Measurements from ENCODE around the gene TMEM178B.
"Not testable (repeated sequence)": the region's sequence is repeated elsewhere in the genome, so short reads cannot be mapped to it uniquely, and the experiment has no call there.

Gene TMEM178B

DNA sequence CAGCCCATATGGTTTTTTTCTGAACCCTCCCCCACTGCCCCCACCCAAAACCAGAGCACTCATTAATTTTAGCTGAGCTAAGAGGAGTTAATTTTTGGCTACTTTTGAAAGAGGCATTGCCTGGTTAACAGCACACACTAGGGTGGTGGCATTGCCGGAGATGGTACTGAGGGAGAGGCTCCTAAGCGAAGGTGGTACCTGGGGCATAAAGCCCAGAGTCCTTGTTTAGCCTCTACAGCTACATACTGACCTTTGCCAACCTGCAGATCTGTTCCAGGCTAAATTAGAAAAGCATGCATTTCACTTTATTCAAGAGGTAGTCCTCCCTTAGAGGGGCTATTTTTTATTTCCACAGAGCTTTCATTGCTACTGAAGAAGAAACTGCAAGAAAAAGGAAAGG, 304.5 kb downstream of the TMEM178B start:
- no peak for DNase-seq (ENCODE audit: low read depth in 3 of 3, low spot score in 1 of 3)

DNA sequence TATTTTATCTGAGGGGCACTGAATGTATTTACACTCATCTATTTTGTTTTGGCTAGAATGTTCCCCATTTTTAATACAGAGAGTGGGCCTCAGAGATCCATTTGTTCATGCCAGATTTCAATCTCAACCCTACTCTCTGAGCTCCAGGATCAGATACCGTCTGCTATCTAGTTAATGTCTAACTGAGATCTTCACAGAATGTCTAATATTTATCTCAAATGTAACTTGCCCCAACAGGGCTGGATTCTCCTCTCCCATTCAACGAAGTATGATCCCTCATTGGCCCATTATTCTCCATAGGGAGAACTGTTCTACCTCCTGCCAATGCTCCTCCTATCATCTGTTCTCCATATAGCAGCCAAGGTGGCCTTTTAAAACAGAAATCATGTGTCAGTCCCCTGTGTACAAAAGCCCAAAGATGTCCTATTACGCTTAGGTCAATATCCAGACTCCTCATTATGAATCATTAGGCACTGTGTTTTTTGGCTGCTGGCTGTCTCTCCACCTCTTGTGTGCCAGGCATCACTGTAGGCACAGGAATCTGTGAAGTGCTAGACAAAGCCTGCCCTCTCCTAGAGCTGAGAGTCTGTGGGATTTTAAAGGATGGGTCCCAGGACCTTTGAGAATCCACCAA, 308.0 kb downstream of the TMEM178B start:
- no peak for DNase-seq (ENCODE audit: low read depth in 3 of 3, low spot score in 1 of 3)

DNA sequence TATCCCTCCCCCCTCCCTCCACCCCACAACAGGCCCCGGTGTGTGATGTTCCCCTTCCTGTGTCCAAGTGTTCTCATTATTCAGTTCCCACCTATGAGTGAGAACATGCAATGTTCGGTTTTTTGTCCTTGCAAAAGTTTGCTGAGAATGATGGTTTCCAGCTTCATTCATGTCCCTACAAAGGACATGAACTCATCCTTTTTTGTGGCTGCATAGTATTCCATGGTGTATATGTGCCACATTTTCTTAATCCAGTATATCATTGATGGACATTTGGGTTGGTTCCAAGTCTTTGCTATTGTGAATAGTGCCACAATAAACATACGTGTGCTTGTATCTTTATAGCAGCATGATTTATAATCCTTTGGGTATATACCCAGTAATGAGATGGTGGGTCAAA, 309.5 kb downstream of the TMEM178B start:
- not testable (repeated sequence) for DNase-seq (ENCODE audit: low read depth in 3 of 3, low spot score in 1 of 3)

DNA sequence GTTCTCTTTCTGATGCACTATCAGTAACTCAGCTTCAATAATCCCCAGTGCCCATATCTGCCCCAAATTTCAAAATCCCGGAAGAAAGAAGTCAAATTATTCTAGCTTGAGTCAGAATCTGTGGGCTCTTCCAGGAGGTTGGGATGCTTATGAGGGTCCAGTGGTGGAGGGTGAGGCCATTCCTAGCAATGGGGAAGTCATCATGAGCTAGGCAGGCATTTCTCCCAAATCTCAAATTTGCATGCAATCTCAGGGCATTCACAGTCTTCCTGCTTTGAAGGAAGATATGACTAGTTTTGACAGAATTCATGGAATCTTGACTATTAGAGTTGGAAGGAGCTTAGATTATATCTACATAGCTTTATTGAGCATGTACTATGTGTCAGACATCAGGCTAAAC, 313.0 kb downstream of the TMEM178B start:
- DNase-seq (ENCODE audit: low read depth in 3 of 3, low spot score in 1 of 3), result no peak

DNA sequence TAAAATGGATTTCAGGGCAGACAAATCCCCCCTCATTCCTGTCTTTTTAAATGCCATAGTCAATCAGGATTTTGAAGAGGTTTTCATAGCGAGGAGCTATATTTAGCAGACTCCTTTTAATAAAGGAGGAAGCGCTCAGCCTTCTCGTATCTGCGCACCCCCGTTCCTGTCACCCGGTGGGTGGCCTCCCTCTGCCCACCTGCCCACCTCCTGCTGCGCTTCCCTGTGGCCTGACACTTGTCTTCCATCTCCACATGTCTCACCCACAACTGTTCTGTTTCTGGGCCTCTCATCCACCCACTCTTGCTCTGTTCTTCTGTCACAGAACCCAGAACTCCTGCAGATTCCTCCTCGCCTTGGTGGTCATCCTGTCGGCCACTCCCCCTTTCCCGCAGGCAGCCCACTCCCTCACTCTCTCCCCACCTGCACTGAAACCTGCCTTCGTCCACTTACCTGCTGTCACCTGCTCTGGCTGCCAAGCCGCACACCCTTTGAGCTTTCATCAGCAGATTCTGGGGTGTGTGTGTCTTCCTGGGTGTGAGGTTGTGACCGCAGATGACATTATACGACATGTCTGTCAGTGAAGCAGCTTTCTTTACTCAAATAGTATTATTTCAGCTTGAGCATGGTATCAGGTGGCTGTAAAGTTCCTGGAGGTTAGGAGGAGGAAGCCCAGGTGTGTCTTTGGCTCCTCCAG, 313.8 kb downstream of the TMEM178B start:
- DNase-seq (ENCODE audit: low read depth in 3 of 3, low spot score in 1 of 3), result no peak

DNA sequence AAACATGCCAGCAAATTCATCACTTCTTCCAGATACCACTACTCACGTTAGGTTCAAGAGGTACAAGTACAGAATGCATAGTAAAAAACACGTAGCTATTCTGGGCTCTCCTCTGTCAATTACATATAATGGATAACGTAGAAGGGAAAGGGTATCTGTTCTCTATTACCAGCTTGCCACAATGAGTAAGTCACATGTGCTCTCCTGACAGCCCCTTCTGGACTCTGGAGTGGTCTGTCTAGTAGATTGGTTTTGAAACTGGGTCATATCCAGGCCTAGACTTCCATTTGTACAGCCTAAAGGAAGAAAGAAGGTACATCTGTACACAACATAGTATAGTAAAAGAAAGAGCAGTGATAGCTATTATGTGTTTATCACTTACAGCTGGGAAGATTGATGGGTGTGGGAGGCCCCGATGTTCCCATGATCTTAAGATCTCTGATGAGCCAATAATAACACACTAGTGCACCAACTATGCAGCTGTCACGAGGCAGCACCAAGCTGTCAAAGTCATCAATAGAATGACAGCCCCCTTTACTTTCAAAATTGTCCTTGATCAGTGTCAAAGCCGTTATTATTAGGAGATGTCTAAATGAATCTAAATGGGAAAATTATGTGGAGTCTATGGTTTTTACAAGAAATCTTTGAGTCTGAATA, 315.4 kb downstream of the TMEM178B start:
- no peak for DNase-seq (ENCODE audit: low read depth in 3 of 3, low spot score in 1 of 3)

DNA sequence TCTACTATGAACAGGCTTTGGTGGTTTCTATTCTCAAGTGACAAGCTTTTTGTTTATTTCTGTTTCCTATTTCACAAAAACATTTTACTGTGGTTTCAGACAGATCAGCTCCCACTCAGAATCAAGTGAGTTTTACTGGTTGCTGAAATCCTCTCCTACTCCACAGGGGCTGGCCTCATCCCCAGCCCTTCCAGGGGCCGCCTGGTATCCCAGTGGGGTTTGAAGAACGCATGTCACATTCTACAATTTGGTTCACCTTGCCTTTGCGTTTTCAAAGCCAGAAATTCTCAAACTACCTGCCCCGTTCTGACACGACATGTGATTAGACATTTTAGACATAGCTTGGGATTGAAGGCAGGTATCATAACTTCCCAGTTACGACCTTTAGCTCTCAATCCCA, 316.5 kb downstream of the TMEM178B start:
- no peak for DNase-seq (ENCODE audit: low read depth in 3 of 3, low spot score in 1 of 3)

DNA sequence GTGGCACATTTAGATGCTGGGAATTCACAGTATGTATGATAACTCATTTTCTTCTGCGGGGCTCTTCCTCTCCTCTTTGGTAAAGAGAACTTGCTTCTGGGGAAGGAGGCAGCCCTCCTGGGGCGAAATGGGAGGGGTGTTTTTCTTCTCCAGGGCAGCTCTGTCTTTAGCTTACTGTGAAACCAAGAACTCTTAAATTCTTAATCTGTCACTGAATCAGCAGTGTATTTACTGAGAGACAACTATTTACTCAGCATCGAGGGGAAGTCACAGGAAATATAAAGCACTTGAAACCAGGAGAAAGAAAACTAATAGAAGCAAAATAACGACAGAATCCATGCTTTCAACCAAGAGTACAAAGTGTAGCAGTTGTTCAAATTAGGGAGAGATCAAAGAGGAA, 319.2 kb downstream of the TMEM178B start:
- no peak for DNase-seq (ENCODE audit: low read depth in 3 of 3, low spot score in 1 of 3)

DNA sequence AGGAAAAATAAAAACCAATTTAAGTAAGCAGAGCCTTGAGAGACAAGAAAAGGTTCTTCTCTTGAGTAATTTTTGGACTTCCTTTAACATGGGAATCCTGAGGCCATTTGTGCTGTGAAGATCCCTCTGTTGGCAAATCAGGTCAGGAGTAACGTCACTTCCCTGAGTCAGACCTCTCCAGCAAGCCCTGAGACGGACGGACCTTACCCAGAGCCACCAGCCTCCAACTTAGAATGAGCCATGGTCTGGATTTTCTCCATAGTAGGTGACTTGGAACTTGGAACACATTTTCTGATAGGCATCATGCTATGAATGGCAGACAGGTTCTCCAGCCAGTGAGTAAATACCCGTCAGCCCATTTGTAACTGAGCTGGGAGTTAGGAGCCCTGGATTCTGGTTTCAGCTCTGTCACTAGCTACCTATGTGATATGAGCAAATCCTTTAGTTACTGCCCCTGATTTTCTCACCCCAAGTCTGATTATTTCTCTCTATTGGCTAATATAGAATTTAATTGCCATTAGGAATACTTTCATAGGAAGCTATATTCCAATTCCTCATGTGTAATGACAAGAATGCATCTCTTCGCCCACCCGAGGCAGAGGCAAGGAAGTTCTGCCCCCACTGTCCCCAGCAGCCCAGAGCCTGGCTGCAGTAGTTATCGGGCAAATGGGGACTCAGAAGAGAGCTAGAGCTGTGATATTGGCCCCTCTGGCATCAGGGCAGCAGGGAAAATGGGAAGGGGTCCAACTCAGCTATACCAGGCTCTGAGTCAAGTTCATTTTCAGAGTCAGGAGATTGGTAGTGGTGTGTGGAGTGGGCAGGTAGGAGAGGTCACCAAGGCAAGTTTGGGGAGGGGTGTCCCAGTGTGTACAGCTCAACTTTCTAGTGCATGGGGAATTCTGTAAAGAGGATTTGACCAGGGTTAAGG, 323.6 kb downstream of the TMEM178B start:
- DNase-seq (ENCODE audit: low read depth in 3 of 3, low spot score in 1 of 3), result no peak

DNA sequence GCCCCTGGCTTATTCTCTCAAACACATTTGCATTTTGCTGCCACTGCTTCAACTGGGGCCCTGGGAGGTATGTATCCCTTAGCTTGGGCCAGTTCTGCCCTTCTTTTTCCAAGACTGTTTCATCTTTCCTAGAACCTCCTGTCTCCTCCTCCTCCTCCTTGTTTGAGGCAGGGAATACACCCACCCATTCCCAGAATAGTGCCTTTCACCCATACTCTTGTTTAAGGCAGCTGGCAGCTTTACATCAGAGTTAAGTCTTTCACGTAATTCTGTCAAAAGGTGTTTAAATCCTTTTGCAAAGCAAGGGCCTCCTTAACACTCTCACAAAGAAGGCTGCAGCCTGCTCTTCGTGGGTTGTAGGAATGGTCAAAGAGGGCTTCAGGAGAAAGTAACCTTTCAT, 326.5 kb downstream of the TMEM178B start:
- no peak for DNase-seq (ENCODE audit: low read depth in 3 of 3, low spot score in 1 of 3)

DNA sequence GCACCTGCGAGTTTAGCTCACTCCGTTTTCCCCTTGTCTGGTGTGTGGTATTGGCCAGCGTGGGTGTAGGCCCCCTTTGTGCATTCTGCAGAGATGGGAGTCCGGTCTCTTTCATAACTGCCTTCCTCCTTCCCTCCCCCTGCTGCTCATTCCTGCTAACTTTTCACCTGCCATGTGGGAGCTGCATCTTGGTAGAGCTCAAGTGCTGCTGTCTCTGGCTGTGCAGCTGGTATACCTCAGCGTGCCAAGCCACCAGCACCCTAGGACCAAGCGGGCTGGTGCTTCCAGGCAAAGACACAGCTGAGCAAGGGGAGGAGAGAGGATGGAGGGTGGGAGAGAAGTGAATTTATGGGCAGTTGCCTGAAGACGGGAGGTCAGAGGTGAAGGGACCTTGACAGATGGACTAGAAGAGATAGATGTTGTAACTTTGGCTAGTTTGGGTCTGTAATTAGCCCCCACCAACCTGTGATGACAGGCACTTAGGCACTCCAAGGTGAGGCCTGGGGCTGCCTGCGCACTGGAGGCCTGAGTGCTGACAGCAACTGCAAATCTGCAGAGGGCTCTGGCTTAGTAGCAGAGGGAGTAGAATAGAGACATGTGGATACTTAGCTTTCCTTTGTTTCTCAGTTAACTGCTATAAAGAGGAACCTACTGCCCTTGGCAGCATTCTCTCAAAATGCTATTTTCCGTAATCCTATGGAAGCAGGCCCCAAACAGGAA, 328.6 kb downstream of the TMEM178B start:
- no peak for DNase-seq (ENCODE audit: low read depth in 3 of 3, low spot score in 1 of 3)

DNA sequence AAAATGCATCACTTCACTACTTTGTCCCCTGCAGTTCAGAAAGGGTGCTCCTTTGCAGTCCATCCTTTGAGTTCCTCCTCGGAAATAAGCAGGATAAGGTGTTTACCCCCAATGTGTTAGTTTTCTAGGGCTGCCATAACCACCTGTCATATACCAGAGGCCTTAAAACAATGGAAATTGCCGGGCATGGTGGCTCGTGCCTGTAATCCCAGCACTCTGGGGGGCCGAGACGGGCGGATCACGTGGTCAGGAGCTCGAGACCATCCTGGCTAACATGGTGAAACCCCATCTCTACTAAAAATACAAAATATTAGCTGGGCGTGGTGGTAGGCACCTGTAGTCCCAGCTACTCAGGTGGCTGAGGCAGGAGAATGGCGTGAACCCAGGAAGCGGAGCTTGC, 330.0 kb downstream of the TMEM178B start:
- not testable (repeated sequence) for DNase-seq (ENCODE audit: low read depth in 3 of 3, low spot score in 1 of 3)

DNA sequence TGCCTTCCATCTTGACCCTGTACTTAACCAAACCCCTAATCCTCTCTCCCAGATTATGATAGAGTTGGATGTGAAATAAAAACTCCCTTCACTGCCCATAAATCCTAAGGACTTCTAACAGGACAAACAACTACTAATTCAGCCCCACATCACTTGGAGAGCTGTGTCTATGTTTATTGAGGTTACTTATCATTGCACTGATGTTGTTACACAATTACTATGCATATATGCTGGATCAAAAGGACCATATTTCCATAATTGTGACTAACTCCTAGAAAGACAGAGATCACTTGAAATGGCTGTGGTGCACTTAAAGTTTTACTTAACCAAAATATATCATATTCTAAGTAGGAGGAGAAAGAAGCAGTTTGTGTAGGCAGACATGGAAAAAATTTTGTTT, 332.5 kb downstream of the TMEM178B start:
- no peak for DNase-seq (ENCODE audit: low read depth in 3 of 3, low spot score in 1 of 3)

DNA sequence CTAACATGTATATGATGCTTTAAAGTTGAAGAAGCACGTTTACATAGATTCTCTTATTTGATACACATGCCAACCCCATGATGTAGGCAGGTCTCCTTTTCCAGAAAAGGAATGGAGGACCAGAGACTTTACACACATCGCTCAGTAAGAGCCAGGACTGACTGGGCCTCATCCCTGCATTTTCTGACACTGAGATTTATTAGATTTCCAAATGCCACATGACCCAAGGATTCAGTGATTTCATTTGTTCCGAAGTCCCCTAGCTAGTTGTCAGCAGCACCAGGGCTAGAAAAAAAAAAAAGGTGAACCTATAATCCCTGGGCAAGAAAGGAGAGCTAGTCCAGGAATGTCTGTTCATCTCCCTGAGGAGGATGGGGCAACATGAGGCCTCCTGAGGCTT, 334.0 kb downstream of the TMEM178B start:
- no peak for DNase-seq (ENCODE audit: low read depth in 3 of 3, low spot score in 1 of 3)

DNA sequence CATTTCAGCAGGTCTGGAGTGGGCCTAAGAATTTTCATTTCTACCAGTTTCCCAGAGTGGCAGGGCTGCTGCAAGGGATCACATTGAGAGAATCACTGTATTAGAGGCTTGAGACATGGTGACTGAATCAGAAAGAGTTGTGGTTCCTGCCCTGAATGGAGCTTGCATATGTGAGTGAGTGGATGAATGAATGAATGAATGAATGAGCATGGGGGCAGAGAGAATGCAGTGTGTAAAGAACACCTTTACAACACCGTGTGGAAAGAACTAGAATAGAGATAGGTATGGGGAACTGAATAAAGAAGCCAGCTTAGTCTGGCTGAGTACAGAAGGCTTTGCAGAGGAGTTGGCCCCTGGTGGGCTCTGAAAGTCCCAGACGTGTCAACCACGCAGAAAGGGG, 334.6 kb downstream of the TMEM178B start:
- no peak for DNase-seq (ENCODE audit: low read depth in 3 of 3, low spot score in 1 of 3)

DNA sequence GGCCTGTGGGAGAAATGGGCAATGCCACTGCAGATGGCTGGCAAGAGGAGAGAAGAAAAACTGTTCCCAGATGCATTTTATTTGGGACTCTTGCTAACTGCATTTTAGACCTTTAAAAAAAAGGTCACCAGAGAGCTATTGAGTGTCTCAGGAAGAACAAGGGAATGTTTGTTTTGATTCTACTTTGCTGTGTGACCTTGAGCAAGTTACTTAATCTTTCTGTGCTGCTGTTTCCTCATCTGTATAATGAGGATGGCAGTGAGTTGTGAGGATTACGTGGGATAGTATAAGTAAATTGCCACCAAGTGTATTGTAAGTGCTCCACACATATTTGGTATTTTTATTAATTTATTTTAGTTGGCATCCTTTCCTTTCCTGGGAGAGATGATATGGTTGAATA, 335.4 kb downstream of the TMEM178B start:
- DNase-seq (ENCODE audit: low read depth in 3 of 3, low spot score in 1 of 3), result no peak

DNA sequence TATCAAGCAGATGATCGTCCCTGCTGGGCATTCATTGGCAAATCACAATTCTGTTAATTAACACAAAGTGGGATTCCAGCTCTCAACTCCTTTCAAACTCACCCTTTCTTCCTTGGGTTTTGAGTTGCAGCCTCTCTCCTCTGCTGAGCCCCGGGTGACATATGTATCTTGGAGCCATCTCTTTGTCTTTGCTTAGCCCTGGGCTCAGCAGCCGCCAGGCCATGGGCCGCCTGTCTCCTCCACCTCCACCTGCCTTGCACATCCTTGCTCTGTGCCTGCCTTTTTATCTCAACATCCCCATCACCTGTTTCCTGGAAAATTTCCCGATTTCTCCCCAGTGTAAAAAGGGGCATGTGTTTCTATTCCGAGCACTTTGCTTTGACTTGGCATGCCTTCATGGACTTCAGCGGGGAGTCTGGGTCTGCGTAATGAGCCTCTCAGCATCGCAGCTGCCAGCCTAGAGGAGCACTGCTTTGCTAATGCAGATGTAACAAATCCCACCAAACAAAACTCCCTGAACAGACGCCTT, 336.0 kb downstream of the TMEM178B start:
- no peak for DNase-seq (ENCODE audit: low read depth in 3 of 3, low spot score in 1 of 3)

DNA sequence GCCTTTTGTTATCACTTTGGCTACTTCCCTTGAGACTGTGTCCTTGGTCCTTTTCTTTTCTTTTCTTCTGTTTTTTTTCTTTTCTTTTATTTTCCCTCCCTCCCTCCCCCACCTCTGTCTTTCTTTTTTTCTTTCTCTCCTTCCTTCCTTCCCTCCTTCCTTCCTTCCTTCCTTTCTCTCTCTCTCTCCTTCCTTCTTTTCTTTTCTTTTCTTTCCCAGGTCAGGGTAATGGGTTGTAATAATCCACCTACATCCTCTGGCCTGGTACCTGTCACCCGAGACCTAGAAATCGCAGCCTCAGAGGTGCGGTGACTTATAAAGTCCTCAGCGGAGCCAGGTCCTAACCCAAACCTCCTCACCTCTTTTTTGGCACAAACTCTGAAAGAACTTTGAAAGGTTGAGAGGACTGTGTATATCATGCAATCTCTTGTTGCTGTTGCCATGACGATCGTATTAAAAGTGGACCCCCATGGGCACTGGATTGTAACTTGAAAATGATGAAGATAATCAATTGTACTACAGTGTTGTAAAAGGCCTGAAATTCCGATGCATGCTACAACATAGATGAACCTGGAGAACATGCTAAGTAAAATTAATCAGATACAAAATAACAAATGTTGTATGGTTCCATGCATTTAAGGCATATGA, 336.6 kb downstream of the TMEM178B start:
- no peak for DNase-seq (ENCODE audit: low read depth in 3 of 3, low spot score in 1 of 3)

DNA sequence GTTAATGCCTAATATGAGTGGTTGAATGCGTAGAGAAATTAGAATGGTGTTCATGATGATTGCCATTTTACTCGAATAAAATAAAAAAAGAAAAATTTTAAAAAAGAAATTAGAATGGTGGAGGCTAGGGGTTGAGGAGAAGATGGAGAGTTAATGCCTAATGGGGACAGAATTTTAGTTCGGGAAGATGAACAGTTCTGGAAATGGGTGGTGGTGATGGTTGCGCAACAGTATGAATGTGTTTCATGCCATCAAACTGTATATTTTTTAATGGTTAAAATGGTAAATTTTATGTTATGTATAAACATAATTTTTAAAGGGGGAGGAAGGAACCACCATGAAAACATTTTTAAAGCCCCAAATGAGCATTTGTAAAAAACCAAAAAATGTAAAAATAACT, 337.3 kb downstream of the TMEM178B start:
- no peak for DNase-seq (ENCODE audit: low read depth in 3 of 3, low spot score in 1 of 3)

DNA sequence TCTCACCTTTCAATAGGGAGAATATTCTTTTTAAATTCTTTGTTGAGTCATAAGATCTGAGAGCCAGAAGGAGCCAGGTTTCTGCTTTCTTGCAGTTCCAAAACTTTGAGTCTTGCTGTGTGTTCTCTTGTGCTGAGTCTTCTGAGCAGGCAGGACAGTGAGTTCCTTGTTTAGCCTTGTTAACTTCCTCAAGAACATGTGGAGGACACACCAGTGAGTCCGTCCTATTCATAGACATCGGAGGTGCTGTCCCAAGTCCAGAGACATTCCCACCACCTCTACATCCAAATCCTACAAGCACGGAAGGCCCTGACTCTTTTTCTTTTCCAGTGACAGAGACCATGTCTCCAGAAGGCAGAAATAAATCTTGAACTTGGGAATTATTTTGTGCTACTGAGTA, 342.1 kb downstream of the TMEM178B start:
- DNase-seq (ENCODE audit: low read depth in 3 of 3, low spot score in 1 of 3), result no peak

Measured in stimulated activated CD4-positive, alpha-beta T cell treated with anti-CD3 and anti-CD28 coated beads, TNF-alpha, amount 100 ng/mL, for 1 hour (primary cell).